Subcutaneous abdominal adipose tissue (tissue), 5 donors: ENCODE results near the gene C19orf12.

Experiments
- H3K27ac ChIP-seq: one replicate; pipeline ENCODE4 v1.7.0; 2013; ENCODE audit warnings: low read depth, mild to moderate bottlenecking, inconsistent platforms, low read length, moderate library complexity
- H3K27me3 ChIP-seq, 5 donors: one replicate each; pipeline ENCODE4 v1.7.0; 2013; ENCODE audit warnings: low read length in 5 of 5, inconsistent platforms in 1 of 5; ENCODE audit not compliant: control insufficient read depth in 5 of 5, insufficient read depth in 4 of 5
- H3K36me3 ChIP-seq, 5 donors: one replicate each; pipeline ENCODE4 v1.7.0; 2013; ENCODE audit warnings: low read length in 5 of 5; ENCODE audit not compliant: control insufficient read depth in 5 of 5, insufficient read depth in 5 of 5
- H3K4me1 ChIP-seq, 5 donors: one replicate each; pipeline ENCODE4 v1.7.0; 2013; ENCODE audit warnings: low read length in 5 of 5, mild to moderate bottlenecking in 3 of 5, moderate library complexity in 1 of 5; ENCODE audit not compliant: control insufficient read depth in 5 of 5, insufficient read depth in 5 of 5
- H3K4me3 ChIP-seq, 5 donors: one replicate each; pipeline ENCODE4 v1.7.0; 2013; ENCODE audit warnings: low read length in 5 of 5, low read depth in 1 of 5
- H3K9ac ChIP-seq, 5 donors: one replicate each; pipeline ENCODE4 v1.7.0; 2013; ENCODE audit warnings: low read length in 5 of 5, mild to moderate bottlenecking in 4 of 5, moderate library complexity in 3 of 5
- H3K9me3 ChIP-seq, 5 donors: one replicate each; pipeline ENCODE4 v1.7.0; 2013; ENCODE audit warnings: low read length in 5 of 5; ENCODE audit not compliant: control insufficient read depth in 5 of 5
- donor health status: healthy.
- donor health status: healthy.
- donor health status: healthy.
- donor health status: healthy.
- donor health status: healthy.

Gene C19orf12

DNA sequence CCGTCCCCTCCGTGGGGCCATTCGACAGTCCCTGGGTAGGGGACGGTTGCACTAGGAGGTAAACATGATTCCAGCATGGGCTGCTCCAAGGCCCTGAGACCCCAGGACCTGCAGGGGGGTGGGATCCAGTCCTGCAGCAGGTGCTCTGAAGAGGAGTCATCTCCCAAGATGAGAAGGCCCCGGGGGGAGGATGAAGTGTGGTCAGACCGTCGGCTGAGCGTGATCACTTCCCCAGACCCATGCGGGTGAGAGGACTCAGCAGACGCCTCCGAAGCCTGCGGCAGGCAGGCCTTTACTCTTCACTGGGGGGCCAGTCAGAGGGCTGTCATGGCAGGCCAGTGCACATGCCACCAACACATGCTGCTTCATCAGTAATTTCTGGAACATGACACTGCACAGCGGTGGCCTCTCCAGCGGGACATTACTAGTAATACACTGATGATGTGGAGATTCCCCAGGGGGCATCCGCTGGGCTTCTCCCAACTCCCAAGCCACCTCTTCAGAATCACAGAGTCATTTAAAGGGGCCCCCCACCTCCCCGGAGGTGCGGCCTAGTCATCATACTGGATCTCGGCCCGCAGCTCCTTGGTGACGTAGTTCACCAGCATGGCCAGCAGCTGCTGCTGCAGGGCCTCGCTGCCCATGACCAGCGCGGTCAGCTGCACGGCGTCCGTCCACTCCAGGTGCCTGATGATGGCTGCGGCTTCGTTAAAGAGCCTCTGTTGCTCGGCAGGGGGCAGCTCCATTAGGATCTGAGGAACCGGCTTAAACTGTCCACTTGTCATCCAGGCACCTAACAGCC, 12.7 kb downstream of the C19orf12 start:
- Histone ChIP-seq H3K27ac (peak overlapping the region; percentile 54), H3K4me1 (peaks cover 3 to 48% (median 33%) of the 10 kb centered on the region in 5 donors), H3K9ac (no peak overlapping the region), H3K4me3 (no peak overlapping the region), H3K36me3 (peaks cover 6 to 47% (median 31%) of the 10 kb centered on the region in 5 donors), H3K9me3 (no peaks in the 10 kb centered on the region), H3K27me3 (no peaks in the 10 kb centered on the region)

- Histone ChIP-seq H3K27ac (peak overlapping the region; percentile 65), H3K9ac (no peak overlapping the region), H3K4me1 (peaks cover 2 to 31% (median 15%) of the 10 kb centered on the region in 5 donors), H3K36me3 (peaks cover 6 to 34% (median 27%) of the 10 kb centered on the region in 5 donors), H3K9me3 (no peaks in the 10 kb centered on the region), H3K27me3 (no peaks in the 10 kb centered on the region), H3K4me3 (no peak overlapping the region)
Measured at GRCh38 chr19:29700498-29700897, 14.6 kb downstream of the C19orf12 start.

DNA sequence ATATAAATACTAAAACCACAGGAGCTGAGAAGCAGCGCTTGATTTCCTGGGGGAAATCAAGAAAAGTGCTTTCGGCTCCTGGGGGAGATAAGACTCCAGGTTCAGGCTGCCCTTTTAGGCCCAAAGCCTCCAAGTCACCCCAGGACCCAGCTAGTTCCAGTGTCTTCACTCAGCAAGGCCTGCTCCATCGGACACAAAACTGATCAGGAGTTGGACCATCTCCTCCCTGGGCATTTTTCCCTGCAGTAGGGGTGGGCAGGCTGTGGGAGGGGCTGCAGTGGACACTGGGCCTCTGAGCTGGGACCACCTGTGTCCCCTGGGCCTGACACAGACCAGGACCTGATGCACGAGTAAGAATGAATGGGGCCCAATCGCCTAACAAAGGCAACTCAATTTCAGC, 15.2 kb downstream of the C19orf12 start:
- no peaks in the 10 kb centered on the region for H3K9me3 ChIP-seq
- H3K36me3 ChIP-seq, result peaks cover 6 to 31% (median 24%) of the 10 kb centered on the region in 5 donors
- peaks cover 0 to 25% (median 14%) of the 10 kb centered on the region in 5 donors for H3K4me1 ChIP-seq
- H3K9ac ChIP-seq, result peak overlapping the region in 1 of 5 donors; percentile 7
- no peak overlapping the region for H3K4me3 ChIP-seq
- H3K27ac ChIP-seq, result peak overlapping the region; percentile 65
- H3K27me3 ChIP-seq, result no peaks in the 10 kb centered on the region

DNA sequence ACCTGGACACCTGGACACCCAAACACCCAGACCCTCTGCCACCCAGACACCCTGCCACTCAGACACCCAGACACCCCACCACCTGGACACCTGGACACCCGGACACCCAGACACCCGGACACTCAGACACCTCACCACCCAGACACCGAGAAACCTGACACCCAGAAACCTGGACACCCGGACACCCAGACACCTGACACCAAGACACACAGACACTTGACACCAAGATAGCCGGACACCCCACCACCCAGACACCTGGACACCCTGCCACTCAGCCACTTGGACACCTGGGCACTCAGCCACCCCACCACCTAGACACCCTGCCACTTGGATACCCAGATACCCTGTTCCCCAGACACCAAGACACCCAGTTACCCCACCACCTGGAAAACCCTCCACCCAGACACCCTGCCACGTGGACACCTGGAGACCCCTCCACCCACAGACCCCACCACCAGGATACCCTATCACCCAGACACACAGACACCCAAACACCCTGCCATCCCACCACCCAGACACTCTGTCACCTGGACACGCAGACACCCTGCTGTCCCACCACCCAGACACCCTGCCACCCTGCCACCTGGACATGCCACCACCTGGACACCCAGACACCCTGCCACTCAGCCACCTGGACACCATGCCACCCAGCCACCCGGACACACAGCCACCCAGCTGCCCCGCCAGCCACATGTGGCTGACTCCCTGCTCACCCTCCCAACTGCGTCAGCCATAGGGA, 17.4 kb downstream of the C19orf12 start:
- Histone ChIP-seq H3K9ac (no peak overlapping the region), H3K9me3 (no peaks in the 10 kb centered on the region), H3K27ac (peak overlapping the region; percentile 37), H3K4me1 (peaks cover 3 to 19% (median 10%) of the 10 kb centered on the region in 5 donors), H3K27me3 (no peaks in the 10 kb centered on the region), H3K4me3 (no peak overlapping the region), H3K36me3 (peaks cover 6 to 19% (median 13%) of the 10 kb centered on the region in 5 donors)

DNA sequence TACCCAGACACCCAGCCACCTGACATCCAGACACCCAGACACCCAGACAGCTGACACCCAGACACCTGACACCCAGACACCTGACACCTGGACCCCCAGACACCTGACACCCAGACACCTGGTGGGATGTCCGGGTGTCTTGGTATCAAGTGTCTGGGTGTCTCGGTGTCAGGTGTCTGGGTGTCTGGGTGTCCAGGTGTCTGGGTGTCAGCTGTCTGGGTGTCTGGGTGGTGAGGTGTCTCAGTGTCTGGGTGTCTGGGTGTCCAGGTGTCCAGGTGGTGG, 18.6 kb downstream of the C19orf12 start:
- no peaks in the 10 kb centered on the region for H3K27me3 ChIP-seq
- H3K4me1 ChIP-seq, result peaks cover 3 to 12% (median 7%) of the 10 kb centered on the region in 5 donors
- H3K4me3 ChIP-seq, result no peak overlapping the region
- H3K36me3 ChIP-seq, result peaks cover under 1 to 7% (median 3%) of the 10 kb centered on the region in 5 donors
- no peak overlapping the region for H3K9ac ChIP-seq
- H3K27ac ChIP-seq, result no peak overlapping the region
- no peaks in the 10 kb centered on the region for H3K9me3 ChIP-seq

DNA sequence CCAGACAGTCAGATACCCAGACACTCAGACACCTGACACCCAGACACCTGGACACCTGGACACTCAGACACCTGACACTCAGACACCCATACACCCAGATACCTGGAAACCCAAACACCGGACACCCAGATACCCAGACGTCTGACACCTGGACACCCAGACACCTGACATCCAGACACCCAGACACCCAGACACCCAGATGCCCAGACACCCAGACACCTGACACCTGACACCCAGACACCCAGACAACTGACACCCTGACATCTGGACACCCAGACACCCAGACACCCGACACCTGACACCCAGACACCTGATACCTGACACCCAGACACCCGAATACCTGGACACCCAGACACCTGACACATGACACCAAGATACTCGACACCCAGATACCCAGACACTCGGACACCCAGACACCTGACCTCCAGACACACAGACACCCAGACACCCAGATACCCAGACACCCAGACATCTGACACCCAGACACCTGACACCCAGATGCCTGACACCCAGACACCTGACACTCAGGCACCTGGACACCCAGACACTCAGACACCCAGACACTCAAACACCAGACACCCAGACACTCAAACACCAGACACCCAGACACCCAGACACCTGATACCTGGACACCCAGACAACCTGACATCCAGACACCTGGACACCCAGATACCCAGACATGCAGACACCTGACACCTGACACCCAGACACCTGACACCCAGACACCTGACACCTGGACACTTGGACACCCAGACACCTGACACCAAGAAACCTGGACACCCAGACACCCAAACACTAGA, 19.1 kb downstream of the C19orf12 start:
- Histone ChIP-seq H3K4me1 (peaks cover 3 to 12% (median 7%) of the 10 kb centered on the region in 5 donors), H3K4me3 (no peak overlapping the region), H3K27ac (no peak overlapping the region), H3K27me3 (no peaks in the 10 kb centered on the region), H3K36me3 (peaks cover 0 to 1% (median 0%) of the 10 kb centered on the region in 5 donors), H3K9me3 (peaks cover 0 to 2% (median under 1%) of the 10 kb centered on the region in 5 donors), H3K9ac (peak overlapping the region in 1 of 5 donors; percentile 37)

DNA sequence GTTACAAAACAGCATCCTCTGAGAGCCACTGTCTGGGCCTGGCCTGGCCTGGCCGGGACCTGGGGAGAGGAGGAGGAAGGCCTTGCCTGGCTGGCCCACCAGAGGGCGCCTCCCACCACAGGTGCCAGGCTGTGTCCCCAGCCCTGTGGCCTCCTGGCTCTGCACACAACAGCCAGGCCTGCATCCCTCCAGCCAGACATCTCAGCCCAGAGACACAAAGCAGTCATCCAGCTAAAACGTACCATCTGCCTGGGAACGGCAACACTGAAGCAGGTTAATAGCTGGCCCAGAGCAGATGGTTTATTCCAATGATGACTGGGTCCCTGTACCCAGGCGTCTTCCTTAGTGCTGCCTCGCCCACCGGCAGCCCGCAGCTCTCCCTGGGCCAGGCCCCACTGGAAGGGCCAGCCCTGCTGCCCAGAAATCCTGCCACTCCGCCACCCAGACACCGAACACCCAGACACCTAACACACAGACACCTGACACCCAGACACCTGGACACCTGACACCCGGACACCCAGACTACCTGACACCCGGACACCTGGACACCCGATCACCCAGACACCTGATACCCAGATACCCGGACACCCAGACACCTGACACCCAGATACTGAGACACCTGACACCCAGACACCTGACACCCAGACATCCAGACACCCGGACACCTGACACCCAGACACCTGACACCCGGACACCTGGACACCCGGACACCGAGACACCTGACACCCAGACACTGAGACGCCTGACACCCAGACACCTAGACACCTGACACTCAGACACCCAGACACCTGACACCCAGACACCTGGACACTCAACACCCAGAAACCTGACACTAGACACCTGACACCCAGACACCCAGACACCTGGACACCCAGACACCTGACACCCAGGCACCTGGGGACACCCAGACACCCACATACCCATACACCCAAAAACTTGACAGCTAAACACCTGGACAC, 20.1 kb downstream of the C19orf12 start:
- Histone ChIP-seq H3K9ac (peak overlapping the region in 1 of 5 donors; percentile 11), H3K27ac (peak overlapping the region; percentile 10), H3K27me3 (no peaks in the 10 kb centered on the region), H3K36me3 (no peaks in the 10 kb centered on the region), H3K4me1 (peaks cover 3 to 12% (median 7%) of the 10 kb centered on the region in 5 donors), H3K9me3 (peaks cover 4 to 9% (median 6%) of the 10 kb centered on the region in 5 donors), H3K4me3 (no peak overlapping the region)

- peaks cover 3 to 12% (median 7%) of the 10 kb centered on the region in 5 donors for H3K4me1 ChIP-seq
- H3K9me3 ChIP-seq, result peaks cover 4 to 9% (median 6%) of the 10 kb centered on the region in 5 donors
- no peak overlapping the region for H3K4me3 ChIP-seq
- H3K27me3 ChIP-seq, result no peaks in the 10 kb centered on the region
- H3K27ac ChIP-seq, result no peak overlapping the region
- no peaks in the 10 kb centered on the region for H3K36me3 ChIP-seq
- H3K9ac ChIP-seq, result peak overlapping the region in 1 of 5 donors; percentile 26
Measured at GRCh38 chr19:29694161-29694560, 20.9 kb downstream of the C19orf12 start.

DNA sequence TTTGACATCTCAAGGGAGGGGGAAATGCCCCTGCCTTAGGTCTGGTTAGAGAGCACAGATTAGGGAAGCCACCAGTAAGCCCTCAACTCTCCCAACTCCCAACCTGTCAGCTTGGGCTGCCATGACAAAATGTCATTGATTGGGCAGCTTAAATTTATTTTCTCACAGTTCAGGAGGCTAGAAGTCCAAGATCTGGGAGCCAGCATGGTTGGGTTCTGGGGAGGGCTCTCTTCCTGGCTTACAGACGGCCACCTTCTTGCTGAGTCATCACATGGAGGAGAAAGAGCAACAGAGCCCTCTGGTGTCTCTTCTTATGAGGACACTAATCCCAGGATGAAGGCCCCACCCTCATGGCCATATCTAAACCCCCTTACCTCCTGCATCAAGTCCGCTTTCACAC, 24.2 kb downstream of the C19orf12 start:
- H3K27me3 ChIP-seq, result no peaks in the 10 kb centered on the region
- H3K9ac ChIP-seq, result no peak overlapping the region
- no peaks in the 10 kb centered on the region for H3K36me3 ChIP-seq
- H3K4me3 ChIP-seq, result peak overlapping the region in 1 of 5 donors; percentile 7
- peaks cover 3 to 28% (median 24%) of the 10 kb centered on the region in 5 donors for H3K4me1 ChIP-seq
- H3K9me3 ChIP-seq, result peaks cover 4 to 9% (median 6%) of the 10 kb centered on the region in 5 donors
- H3K27ac ChIP-seq, result no peak overlapping the region
